Posterior vena cava (tissue), 2 donors: ENCODE data around the gene ZNF483. TPM values are rescaled to one million over a fixed set of nuclear protein-coding genes. Genes with fewer than 3 reads are reported as not detected.
"Not testable (repeated sequence)": the region's sequence is repeated elsewhere in the genome, so short reads cannot be mapped to it uniquely, and the experiment has no call there.

Source experiments
- DNase-seq: peaks from one replicate; pipeline ENCODE4 v3.0.0-alpha.2; 2020; ENCODE audit warnings: low spot score
- intact Hi-C, 2 donors: fragments of 100-400 bp; cut with DNase I; formaldehyde crosslinking; loops; one replicate each; pipeline versions ENCODE4 v1.14.1 to v1.14.2; 2022 to 2023
- total RNA-seq, 2 donors: library from RNA; stranded (reverse); fragmentation: NEBNext Ultra II Directional; extraction: Animal tissue kit (Norgen Biotek cat#: 25700); gene quantifications; one replicate each; pipeline ENCODE4 v1.2.1, GENCODE V29; 2021
- donor health status: DM: yes; HTN: yes; CAD: no.
- donor health status: DM: yes; HTN: yes; CAD: no.

The ZNF483 gene
- total RNA-seq, 2 donors from 2014 or later, result 6.9 to 8.8 TPM

- intact Hi-C loops, result no loop called here
- DNase-seq, result no peak
These were observed 78.1 kb downstream of the ZNF483 start for GRCh38 chr9:111603041-111603440.

GRCh38 chr9:111604054-111604615, 79.2 kb downstream of the ZNF483 start:
- DNase-seq, result no peak
- intact Hi-C loops, result loop anchor here in 1 of 2 donors (1.0 kb wide), 1 partner anchor 35 kb away; no protein-coding TSS in a partner anchor

- intact Hi-C loops, result no loop called here
These were observed 80.1 kb downstream of the ZNF483 start for GRCh38 chr9:111605041-111605559.

GRCh38 chr9:111610149-111610548, 85.2 kb downstream of the ZNF483 start:
- intact Hi-C loops, result no loop called here
- DNase-seq, result no peak

More at GRCh38 chr9:111605041-111605559, 80.1 kb downstream of the ZNF483 start:
- DNase-seq, result no peak

GRCh38 chr9:111610845-111611244, 85.9 kb downstream of the ZNF483 start:
- intact Hi-C loops, result no loop called here
- DNase-seq, result no peak

- no peak for DNase-seq
- intact Hi-C loops, result no loop called here
These were observed 88.6 kb downstream of the ZNF483 start for GRCh38 chr9:111613436-111614040.

- intact Hi-C loops, result no loop called here
- no peak for DNase-seq
These were observed 90.9 kb downstream of the ZNF483 start for GRCh38 chr9:111615928-111616327.

- intact Hi-C loops, DNase-seq: not testable (repeated sequence)
These were observed 92.4 kb downstream of the ZNF483 start for GRCh38 chr9:111617349-111617748.

- intact Hi-C loops, result no loop called here
- DNase-seq, result no peak
These were observed 97.0 kb downstream of the ZNF483 start for GRCh38 chr9:111621895-111622480.

- intact Hi-C loops, result no loop called here
- peak; percentile 82 for DNase-seq
These were observed 97.6 kb downstream of the ZNF483 start for GRCh38 chr9:111622626-111623025.

Other genes with a start within 250 kb of the ZNF483 start
- not detected for gene OR2K2, start 195.0 kb upstream of the ZNF483 start, total RNA-seq
- gene ECPAS, start 40.8 kb upstream of the ZNF483 start, total RNA-seq, result 10 to 100 TPM; 72.0 to 96.6 TPM
- 10 to 100 TPM; 20.3 to 30.9 TPM for gene PTGR1, start 74.5 kb downstream of the ZNF483 start, total RNA-seq
- gene DNAJC25, start 106.2 kb downstream of the ZNF483 start, total RNA-seq, result 1 to 10 TPM; 7.2 to 8.1 TPM
- gene GNG10, start 136.4 kb downstream of the ZNF483 start, total RNA-seq, result 10 to 100 TPM; 49.9 to 51.8 TPM